Muscle of leg (tissue), 11 donors: ENCODE data around the gene NCKAP5. TPM values are rescaled to one million over a fixed set of nuclear protein-coding genes. Genes with fewer than 3 reads are reported as not detected.

Experiments
- DNase-seq: peaks from one replicate; pipeline ENCODE4 v3.0.0; 2013
- H3K27ac ChIP-seq: one replicate; pipeline ENCODE4 v1.5.1; 2013; ENCODE audit warnings: mild to moderate bottlenecking, low read length, control low read depth
- H3K27me3 ChIP-seq: one replicate; pipeline ENCODE4 v1.6.1; 2013; ENCODE audit warnings: low read length; ENCODE audit not compliant: control insufficient read depth, insufficient read depth
- H3K36me3 ChIP-seq: one replicate; pipeline ENCODE4 v1.6.1; 2013; ENCODE audit warnings: low read length; ENCODE audit not compliant: control insufficient read depth, insufficient read depth
- H3K4me1 ChIP-seq: one replicate; pipeline ENCODE4 v1.6.1; 2013; ENCODE audit warnings: low read length; ENCODE audit not compliant: control insufficient read depth, insufficient read depth
- H3K4me3 ChIP-seq: one replicate; pipeline ENCODE4 v1.5.1; 2013; ENCODE audit warnings: low read length, control low read depth
- H3K9me3 ChIP-seq: replicated peaks from 2 replicates; pipeline ENCODE4 v1.6.1; 2013; ENCODE audit warnings: low read depth, low read length; ENCODE audit not compliant: control insufficient read depth
- WGBS: methylation state at CpG from one replicate; pipeline ENCODE4 v1.1.5; 2013; ENCODE audit warnings: missing lambda C conversion rate; ENCODE audit not compliant: insufficient coverage; 5-methylcytosine and 5-hydroxymethylcytosine counted together
- polyA plus RNA-seq, 8 donors: library from polyadenylated mRNA; unstranded; fragments of 120-200 nt; gene quantifications; one replicate each; pipeline versions ENCODE4 v1.2.1 to v1.2.3, GENCODE V29; 2013; ENCODE audit warnings: inconsistent platforms in 1 of 8, low replicate concordance in 1 of 8; ENCODE audit not compliant: insufficient read length in 8 of 8, insufficient read depth in 1 of 8
- total RNA-seq: library from RNA; stranded (reverse); fragments of 120-200 nt; gene quantifications from one replicate; pipeline ENCODE4 v1.2.4, GENCODE V29; 2013

Gene NCKAP5
- total and polyA plus RNA-seq, 9 donors = 3.7 to 8.9 (median 5.0) TPM

GRCh38 chr2:133362061-133362476 lies 206.2 kb downstream of the NCKAP5 start:
- Histone ChIP-seq H3K27ac (no peak overlapping the region), H3K36me3 (no peaks in the 10 kb centered on the region), H3K4me1 (no peaks in the 10 kb centered on the region), H3K9me3 (no peaks in the 10 kb centered on the region), H3K4me3 (no peak overlapping the region), H3K27me3 (no peaks in the 10 kb centered on the region)
- peak; percentile 89 for DNase-seq
- no CpG with 5 or more reads among the region's 4 CpGs for WGBS

- Histone ChIP-seq H3K36me3 (no peaks in the 10 kb centered on the region), H3K4me3 (no peak overlapping the region), H3K4me1 (no peaks in the 10 kb centered on the region), H3K9me3 (no peaks in the 10 kb centered on the region), H3K27me3 (no peaks in the 10 kb centered on the region), H3K27ac (no peak overlapping the region)
- no peak for DNase-seq
- WGBS = no CpG with 5 or more reads among the region's 1 CpG
Observed at GRCh38 chr2:133360882-133361281, 207.4 kb downstream of the NCKAP5 start.

GRCh38 chr2:133360190-133360589 lies 208.1 kb downstream of the NCKAP5 start:
- Histone ChIP-seq H3K36me3 (no peaks in the 10 kb centered on the region), H3K4me1 (no peaks in the 10 kb centered on the region), H3K27ac (no peak overlapping the region), H3K27me3 (no peaks in the 10 kb centered on the region), H3K4me3 (no peak overlapping the region), H3K9me3 (no peaks in the 10 kb centered on the region)
- no peak for DNase-seq
- 90% methylated on average over 3 of the region's 3 CpGs for whole genome bisulfite sequencing

- Histone ChIP-seq H3K27me3 (no peaks in the 10 kb centered on the region), H3K36me3 (no peaks in the 10 kb centered on the region), H3K9me3 (no peaks in the 10 kb centered on the region), H3K27ac (peak overlapping the region; percentile 31), H3K4me1 (peaks cover 4% of the 10 kb centered on the region), H3K4me3 (no peak overlapping the region)
- 14% methylated on average over 1 of the region's 1 CpG for WGBS
- peak; percentile 98 for DNase-seq
Observed at GRCh38 chr2:133352719-133353118, 215.5 kb downstream of the NCKAP5 start.

GRCh38 chr2:133346654-133347053 lies 221.6 kb downstream of the NCKAP5 start:
- Histone ChIP-seq H3K4me3 (no peak overlapping the region), H3K27ac (no peak overlapping the region), H3K27me3 (no peaks in the 10 kb centered on the region), H3K4me1 (no peaks in the 10 kb centered on the region), H3K9me3 (no peaks in the 10 kb centered on the region), H3K36me3 (no peaks in the 10 kb centered on the region)
- 92% methylated on average over 2 of the region's 4 CpGs for WGBS
- no peak for DNase-seq

GRCh38 chr2:133345638-133346037 lies 222.6 kb downstream of the NCKAP5 start:
- no peak for DNase-seq
- no peaks in the 10 kb centered on the region for H3K36me3 ChIP-seq
- no peak overlapping the region for H3K4me3 ChIP-seq
- no peaks in the 10 kb centered on the region for H3K9me3 ChIP-seq
- no peaks in the 10 kb centered on the region for H3K27me3 ChIP-seq
- WGBS = 100% methylated on average over 1 of the region's 1 CpG
- no peak overlapping the region for H3K27ac ChIP-seq
- H3K4me1 ChIP-seq = no peaks in the 10 kb centered on the region

GRCh38 chr2:133344849-133345248 lies 223.4 kb downstream of the NCKAP5 start:
- Histone ChIP-seq H3K4me3 (no peak overlapping the region), H3K27ac (no peak overlapping the region), H3K4me1 (no peaks in the 10 kb centered on the region), H3K27me3 (no peaks in the 10 kb centered on the region), H3K36me3 (no peaks in the 10 kb centered on the region), H3K9me3 (no peaks in the 10 kb centered on the region)
- WGBS = 96% methylated on average over 4 of the region's 6 CpGs
- no peak for DNase-seq

GRCh38 chr2:133343018-133343352 lies 225.3 kb downstream of the NCKAP5 start:
- no peak for DNase-seq
- no peaks in the 10 kb centered on the region for H3K36me3 ChIP-seq
- H3K27ac ChIP-seq = no peak overlapping the region
- no peaks in the 10 kb centered on the region for H3K27me3 ChIP-seq
- no peaks in the 10 kb centered on the region for H3K9me3 ChIP-seq
- H3K4me3 ChIP-seq = no peak overlapping the region
- H3K4me1 ChIP-seq = no peaks in the 10 kb centered on the region

- Histone ChIP-seq H3K9me3 (no peaks in the 10 kb centered on the region), H3K27me3 (no peaks in the 10 kb centered on the region), H3K36me3 (no peaks in the 10 kb centered on the region), H3K4me1 (no peaks in the 10 kb centered on the region), H3K27ac (no peak overlapping the region), H3K4me3 (no peak overlapping the region)
- WGBS = no CpG with 5 or more reads among the region's 2 CpGs
- no peak for DNase-seq
Observed at GRCh38 chr2:133342286-133343017, 225.8 kb downstream of the NCKAP5 start.

GRCh38 chr2:133341575-133341974 lies 226.7 kb downstream of the NCKAP5 start:
- H3K27me3 ChIP-seq = no peaks in the 10 kb centered on the region
- no peaks in the 10 kb centered on the region for H3K9me3 ChIP-seq
- H3K4me1 ChIP-seq = no peaks in the 10 kb centered on the region
- no peak overlapping the region for H3K27ac ChIP-seq
- 73% methylated on average over 2 of the region's 2 CpGs for WGBS
- no peak overlapping the region for H3K4me3 ChIP-seq
- DNase-seq = no peak
- no peaks in the 10 kb centered on the region for H3K36me3 ChIP-seq

- Histone ChIP-seq H3K27me3 (no peaks in the 10 kb centered on the region), H3K4me1 (no peaks in the 10 kb centered on the region), H3K36me3 (no peaks in the 10 kb centered on the region), H3K27ac (no peak overlapping the region), H3K4me3 (no peak overlapping the region), H3K9me3 (no peaks in the 10 kb centered on the region)
- DNase-seq = no peak
- no CpG with 5 or more reads among the region's 1 CpG for WGBS
Observed at GRCh38 chr2:133338224-133338623, 230.0 kb downstream of the NCKAP5 start.
